ENCODE data around the gene PNPLA7. TPM values are rescaled to one million over a fixed set of nuclear protein-coding genes. Genes with fewer than 3 reads are reported as not detected.
"Not testable (repeated sequence)": the region's sequence is repeated elsewhere in the genome, so short reads cannot be mapped to it uniquely, and the experiment has no call there.

Gene PNPLA7
- total RNA-seq, 1 donor from 2014 or later = 1.5 TPM

DNA sequence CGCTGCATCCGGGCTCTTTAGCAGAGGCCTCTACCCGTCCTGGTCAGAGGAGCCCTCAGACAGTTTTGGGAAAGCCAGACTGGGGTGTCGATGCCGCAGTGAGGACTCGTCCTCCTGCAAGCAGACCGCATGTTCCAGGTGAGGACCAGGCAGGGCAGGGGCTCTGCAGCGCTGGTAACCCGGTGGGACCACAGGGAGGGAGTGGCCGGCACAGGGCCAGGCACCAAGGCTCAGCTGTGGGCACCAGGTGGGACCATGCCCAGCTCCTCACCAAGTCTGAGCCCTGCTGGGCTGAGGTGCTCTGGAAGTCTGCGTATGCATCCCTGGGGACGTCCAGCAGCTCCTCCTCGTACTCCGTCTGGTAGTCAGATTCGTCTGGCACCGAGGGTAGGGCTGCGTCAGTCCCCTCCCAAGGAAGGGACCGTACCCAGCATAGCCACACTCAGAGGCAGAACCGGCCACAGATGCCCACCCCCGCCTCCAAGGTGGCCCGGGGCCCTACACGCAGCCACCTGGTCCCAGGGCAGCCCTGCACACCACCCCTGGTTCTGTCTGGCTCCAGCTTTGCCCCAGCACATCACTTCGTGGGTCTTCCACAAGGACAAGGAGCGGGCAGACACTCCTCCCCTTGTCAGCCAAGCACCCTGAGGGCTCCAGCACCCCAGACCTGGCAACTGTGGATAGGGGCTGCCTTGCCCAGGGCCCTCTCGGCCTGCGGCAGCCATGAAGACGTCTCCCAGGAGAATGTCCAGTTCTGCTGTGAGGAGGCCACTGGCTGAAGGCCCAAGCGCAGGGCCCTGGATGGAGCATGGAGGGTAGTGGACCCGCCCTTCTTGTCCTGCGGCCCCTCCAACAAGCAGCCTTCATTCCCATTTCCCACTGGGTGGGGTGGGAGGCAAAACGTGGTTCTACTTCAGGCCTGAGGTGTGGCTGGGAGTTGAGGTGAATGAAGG lies 89.6 kb downstream of the PNPLA7 start:
- DNase-seq = no peak

- no peak for DNase-seq
Measured at GRCh38 chr9:137459601-137460362, 90.4 kb downstream of the PNPLA7 start.

DNA sequence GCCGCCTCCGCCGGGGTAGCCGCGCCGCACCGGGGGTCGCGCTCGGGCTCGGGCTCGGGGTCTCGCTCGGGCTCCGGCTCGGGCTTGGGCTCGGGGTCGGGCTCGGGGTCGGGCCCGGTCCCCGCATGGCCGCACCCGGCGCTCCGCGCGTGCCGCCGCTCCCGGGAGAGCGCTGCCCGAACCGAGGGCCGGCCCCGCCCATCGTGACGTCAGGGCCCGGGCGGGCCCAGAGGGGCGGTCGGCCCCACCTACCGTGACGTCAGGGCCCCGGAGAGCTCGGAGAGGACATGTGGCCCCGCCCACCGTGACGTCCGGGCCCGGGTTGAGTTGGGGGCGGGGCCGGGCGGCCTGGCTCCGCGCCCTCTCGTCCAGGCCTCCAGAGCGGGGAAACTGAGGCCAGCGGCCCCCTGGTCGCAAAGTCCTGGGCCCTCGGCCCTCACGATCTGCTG lies 91.0 kb downstream of the PNPLA7 start, which contains the start of gene NSMF:
NSMF (minus strand) TSS at position 183 of the 449 bp plus-strand sequence. CDS start 232 bp downstream, outside the sequence.
- peak; percentile 97 for DNase-seq

- peak; percentile 36 for DNase-seq
Measured at GRCh38 chr9:137458194-137459151, 91.7 kb downstream of the PNPLA7 start.

DNA sequence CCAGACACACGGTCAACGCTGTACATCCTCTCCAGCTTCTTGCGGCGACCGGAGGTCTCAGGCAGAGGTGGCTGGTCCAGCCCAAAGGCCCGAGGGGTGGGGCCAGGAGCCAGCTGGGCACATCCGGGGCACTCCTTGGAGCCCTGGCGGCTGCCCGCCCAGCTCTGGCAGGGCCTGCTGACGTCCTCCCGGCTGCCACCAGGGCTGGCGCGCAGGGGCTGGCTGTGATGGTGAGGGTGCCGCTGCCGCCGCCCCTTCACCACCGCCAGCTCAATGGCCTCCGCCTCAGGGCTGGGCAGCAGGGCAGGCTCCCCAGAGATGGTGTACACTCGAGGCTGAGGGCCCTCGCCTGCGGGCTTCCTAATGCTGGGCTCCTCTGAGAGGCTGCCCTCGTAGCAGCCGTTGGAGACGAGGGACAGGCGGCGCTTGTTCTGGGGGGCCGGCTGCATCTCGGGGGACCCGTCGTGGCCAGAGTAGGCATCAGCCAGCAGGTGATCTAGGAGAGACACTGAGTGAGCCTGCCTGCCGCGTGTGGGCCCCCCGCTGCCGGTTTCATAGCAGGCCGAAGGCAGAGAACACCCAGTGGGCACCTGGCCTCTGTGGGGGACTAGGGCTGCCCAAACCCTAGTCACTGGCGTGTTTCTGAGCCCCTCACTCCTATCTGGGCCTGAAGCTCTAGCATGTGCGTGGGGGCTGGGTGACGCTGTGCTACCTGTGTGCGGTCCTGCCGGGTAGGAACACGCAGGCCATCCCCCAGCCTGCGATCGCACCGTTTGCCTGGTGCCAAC lies 92.6 kb downstream of the PNPLA7 start:
- DNase-seq = no peak

DNA sequence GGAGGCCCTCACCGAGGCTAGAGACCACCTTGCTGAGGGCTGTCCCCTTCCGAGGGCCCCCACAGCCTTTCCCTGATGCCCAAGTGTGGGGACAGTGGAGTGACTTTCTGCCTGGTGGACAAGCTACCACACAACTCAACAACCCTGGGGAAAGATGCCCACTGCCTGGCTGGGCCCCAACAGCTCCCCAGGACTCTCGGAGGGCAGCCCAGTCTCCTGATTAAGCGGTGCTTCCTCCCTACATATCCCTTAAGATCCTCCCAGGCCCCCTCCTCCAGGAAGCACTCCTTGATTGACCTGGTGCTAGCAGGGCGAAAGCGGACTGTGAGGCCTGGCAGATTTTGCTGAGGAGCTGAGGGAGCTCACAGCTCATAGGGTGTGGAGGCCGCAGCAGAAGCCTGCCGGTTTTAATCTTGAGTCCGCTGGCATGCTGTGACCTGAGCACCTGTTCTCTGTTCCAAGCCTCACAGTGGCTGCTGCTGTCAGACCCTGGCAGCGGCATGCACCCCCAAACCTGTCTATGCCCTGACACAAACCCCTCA lies 93.3 kb downstream of the PNPLA7 start:
- DNase-seq = no peak

GRCh38 chr9:137456061-137456863 lies 93.9 kb downstream of the PNPLA7 start:
- DNase-seq = no peak

GRCh38 chr9:137455359-137455991 lies 94.7 kb downstream of the PNPLA7 start:
- DNase-seq = no peak

GRCh38 chr9:137454597-137455358 lies 95.4 kb downstream of the PNPLA7 start:
- DNase-seq = no peak

DNA sequence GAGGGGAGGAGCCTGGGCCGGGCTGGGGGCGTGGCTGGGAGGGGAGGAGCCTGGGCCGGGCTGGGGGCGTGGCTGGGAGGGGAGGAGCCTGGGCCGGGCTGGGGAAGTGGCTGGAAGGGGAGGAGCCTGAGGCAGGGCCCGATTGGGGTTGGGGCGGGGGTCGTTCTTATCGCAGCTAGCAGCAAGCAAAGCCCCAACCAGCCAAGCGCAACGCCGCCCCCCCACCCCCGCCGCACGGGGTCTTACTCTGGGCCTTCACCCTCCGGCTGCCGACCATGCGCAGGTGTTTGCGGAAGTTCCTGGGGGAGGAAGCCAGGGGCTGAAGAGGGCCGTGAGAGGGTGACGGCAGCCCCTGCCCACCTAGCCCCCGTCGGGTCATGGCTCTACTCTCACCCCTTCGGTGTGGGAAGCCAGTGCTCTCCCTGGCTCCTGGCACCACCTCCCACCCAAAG lies 96.0 kb downstream of the PNPLA7 start:
- DNase-seq = peak; percentile 20

- DNase-seq = peak; percentile 81
Measured at GRCh38 chr9:137453643-137454081, 96.5 kb downstream of the PNPLA7 start.

DNA sequence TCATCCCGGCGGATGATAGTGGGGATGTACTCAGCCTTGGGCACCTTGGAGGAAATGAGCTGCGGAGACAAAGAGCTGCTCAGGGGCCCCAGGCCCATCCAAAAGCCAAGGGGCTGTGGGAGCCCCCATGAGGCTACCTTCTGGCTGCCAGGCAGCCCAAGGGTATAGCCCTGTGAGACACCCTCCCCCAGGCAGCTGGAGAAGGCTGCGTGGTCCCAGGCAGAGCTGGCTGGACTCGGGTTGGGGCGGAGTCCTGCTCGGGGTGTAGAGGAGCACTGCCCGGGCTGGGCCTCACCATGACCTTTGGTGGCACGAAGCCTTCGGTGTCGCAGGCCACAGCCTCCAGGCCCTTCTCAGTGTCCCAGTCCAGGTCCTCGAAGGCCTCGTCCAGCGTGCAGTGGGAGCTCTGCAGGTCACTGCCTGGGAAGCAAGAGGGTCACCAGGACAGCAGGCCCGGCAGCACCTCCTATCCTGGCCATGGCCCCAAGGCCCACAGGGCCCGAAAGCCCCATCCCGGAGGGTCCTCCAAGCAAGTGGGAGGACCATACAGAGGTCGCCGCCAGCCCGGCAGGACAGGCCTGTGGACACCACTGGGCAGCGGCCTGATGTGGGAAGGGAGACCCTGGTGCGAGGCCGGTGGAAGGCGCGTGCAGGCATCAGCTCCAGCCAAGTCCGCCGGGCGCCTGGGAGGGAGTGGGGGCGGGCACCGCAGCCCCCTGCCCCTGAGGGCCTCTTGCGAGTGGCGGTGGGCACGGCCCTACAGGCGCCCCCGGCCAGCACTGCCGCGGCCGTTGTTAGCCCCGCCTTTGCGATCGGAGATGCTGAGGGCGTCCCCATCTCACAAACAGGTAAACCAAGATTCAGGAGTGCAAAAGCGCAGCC lies 97.2 kb downstream of the PNPLA7 start:
- no peak for DNase-seq

DNA sequence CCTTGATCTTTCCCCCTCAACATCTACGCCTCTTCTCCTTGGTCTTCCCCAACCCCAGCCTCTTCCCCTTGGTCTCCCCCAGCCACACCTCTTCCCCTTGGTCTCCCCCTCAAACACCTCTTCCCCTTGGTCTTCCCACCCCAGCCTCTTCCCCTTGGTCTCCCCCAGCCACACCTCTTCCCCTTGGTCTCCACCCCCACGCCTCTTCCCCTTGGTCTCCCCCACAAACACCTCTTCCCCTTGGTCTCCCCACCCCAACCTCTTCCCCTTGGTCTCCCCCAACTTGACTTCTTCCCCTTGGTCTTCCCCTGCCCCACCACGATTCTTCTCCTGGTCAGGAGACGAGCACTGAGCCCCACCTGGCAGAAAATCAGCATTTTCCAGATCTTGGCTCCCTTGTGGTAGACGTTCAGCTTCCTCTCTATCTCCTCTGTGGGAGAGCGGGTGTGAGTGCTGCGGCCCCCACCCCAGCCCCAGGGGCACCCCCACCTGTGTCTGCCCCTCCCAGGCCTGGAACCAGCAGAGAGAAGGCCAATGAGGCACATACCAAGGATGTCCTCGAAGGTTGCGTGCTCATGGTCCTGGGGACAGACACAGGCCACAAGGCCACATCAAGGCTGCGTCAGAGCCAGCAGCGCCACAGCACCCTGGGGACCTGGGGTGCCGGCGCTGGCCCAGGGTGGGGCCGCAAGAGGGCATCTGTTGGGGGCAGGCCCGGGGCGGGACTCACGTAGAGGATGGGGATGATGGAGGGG lies 98.0 kb downstream of the PNPLA7 start:
- no peak for DNase-seq

- not testable (repeated sequence) for DNase-seq
Measured at GRCh38 chr9:137451264-137452005, 98.8 kb downstream of the PNPLA7 start.

DNA sequence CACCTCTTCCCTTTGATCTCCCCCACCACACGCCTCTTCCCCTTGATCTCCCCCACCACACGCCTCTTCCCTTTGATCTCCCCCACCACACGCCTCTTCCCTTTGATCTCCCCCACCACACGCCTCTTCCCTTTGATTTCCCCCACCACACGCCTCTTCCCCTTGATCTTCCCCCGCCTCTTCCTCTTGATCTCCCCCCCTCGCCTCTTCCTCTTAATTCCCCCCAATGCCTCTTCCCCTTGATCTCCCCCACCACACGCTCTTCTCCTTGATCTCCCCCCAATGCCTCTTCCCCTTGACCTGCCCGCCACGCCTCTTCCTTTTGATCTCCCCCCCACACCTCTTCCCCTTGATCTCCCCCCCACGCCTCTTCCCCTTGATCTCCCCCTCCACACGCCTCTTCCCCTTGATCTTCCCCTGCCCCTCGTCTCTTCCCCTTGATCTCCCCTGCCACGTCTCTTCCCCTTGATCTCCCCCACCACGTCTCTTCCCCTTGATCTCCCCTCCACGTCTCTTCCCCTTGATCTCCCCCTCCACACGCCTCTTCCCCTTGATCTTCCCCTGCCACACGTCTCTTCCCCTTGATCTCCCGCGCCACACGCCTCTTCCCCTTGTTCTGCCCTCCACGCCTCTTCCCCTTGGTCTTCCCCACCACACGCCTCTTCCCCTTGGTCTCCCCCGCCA lies 99.5 kb downstream of the PNPLA7 start:
- DNase-seq = not testable (repeated sequence)
